Activated naive CD8-positive, alpha-beta T cell treated with anti-CD3 and anti-CD28 coated beads for 36 hours (primary cell): ENCODE measurements around the gene TTC9B. TPM values are rescaled to one million over a fixed set of nuclear protein-coding genes. Genes with fewer than 3 reads are reported as not detected.
"Not testable (repeated sequence)": the region's sequence is repeated elsewhere in the genome, so short reads cannot be mapped to it uniquely, and the experiment has no call there.

Experiments used
- DNase-seq: peaks from one replicate; pipeline ENCODE4 v3.0.0; 2021
- H3K27ac Mint-ChIP-seq: one replicate; pipeline ENCODE4 v1.8.0; 2022; ENCODE audit warnings: mild to moderate bottlenecking, moderate library complexity, mixed read lengths
- H3K27me3 Mint-ChIP-seq: one replicate; pipeline ENCODE4 v1.8.0; 2022; ENCODE audit warnings: mild to moderate bottlenecking, mixed read lengths
- H3K36me3 Mint-ChIP-seq: one replicate; pipeline ENCODE4 v1.8.0; 2021; ENCODE audit warnings: mild to moderate bottlenecking, mixed read lengths
- H3K4me1 Mint-ChIP-seq: one replicate; pipeline ENCODE4 v1.8.0; 2021; ENCODE audit warnings: mixed read lengths
- H3K4me3 Mint-ChIP-seq: one replicate; pipeline ENCODE4 v1.8.0; 2022; ENCODE audit warnings: mild to moderate bottlenecking, moderate library complexity, mixed read lengths
- H3K9me3 Mint-ChIP-seq: one replicate; pipeline ENCODE4 v1.8.0; 2022; ENCODE audit warnings: mixed read lengths
- total RNA-seq, 2 experiments: library from RNA; stranded (reverse); gene quantifications; one replicate each; pipeline ENCODE4 v1.2.3, GENCODE V29; 2021

The TTC9B gene
- total RNA-seq, 2 experiments from 2014 or later, result not detected

GRCh38 chr19:40231544-40232424 lies 13.6 kb upstream of the TTC9B start:
- no peak overlapping the region for H3K4me3 Mint-ChIP-seq
- no peaks in the 10 kb centered on the region for H3K36me3 Mint-ChIP-seq
- peaks cover 21% of the 10 kb centered on the region for H3K4me1 Mint-ChIP-seq
- H3K9me3 Mint-ChIP-seq, result no peaks in the 10 kb centered on the region
- H3K27ac Mint-ChIP-seq, result no peak overlapping the region
- H3K27me3 Mint-ChIP-seq, result peaks cover 12% of the 10 kb centered on the region
- no peak for DNase-seq

DNA sequence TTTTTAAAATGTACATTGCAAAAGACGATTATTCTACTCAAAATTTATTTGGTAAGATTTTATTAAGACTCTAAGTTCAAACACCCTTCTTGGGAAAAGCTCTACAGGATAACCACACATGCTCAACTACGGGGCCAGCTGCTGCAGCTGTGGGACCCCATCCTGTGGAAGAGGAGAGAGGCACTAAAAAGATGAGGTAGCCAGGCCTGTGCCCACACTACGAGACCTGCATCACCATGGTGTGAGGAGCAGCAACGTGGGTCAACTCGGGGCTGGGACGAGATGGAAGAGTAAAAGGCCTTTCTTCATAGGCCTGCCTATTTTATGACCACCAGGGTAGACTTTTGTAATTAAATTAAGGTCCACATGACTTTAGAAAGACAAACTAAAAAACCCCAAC lies 12.9 kb upstream of the TTC9B start:
- no peaks in the 10 kb centered on the region for H3K9me3 Mint-ChIP-seq
- H3K36me3 Mint-ChIP-seq, result no peaks in the 10 kb centered on the region

DNA sequence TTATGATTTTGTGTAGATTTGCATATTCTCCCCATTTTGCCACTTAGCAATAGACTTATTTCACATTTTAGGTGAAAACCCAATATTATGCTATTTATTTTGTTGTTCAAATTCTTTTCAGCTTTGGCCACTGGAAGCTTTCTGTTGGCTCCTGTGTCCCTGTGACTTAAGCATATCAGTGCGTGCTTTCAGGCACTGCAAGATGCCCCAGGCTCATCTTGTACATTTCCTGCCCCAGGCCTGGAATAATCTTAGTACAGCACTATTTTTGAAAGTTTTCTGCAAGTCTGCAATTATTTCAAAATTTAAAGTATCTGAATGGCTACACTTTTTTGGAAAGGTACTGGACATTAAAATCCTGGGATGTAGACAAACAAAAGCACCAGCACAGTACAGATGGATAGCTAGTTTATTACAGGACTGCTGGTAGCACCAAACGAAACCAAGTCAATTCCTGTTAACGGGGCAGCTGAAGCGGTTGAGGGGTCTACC lies 11.8 kb upstream of the TTC9B start:
- Mint-ChIP-seq H3K4me1 (peaks cover 31% of the 10 kb centered on the region), H3K4me3 (no peak overlapping the region), H3K9me3 (no peaks in the 10 kb centered on the region), H3K27me3 (peaks cover 30% of the 10 kb centered on the region), H3K36me3 (no peaks in the 10 kb centered on the region), H3K27ac (no peak overlapping the region)
- no peak for DNase-seq

More for the DNA sequence above, 12.9 kb upstream of the TTC9B start:
- no peak overlapping the region for H3K27ac Mint-ChIP-seq
- no peak overlapping the region for H3K4me3 Mint-ChIP-seq
- peaks cover 19% of the 10 kb centered on the region for H3K27me3 Mint-ChIP-seq
- peaks cover 24% of the 10 kb centered on the region for H3K4me1 Mint-ChIP-seq
- DNase-seq, result no peak

GRCh38 chr19:40229484-40229883 lies 11.3 kb upstream of the TTC9B start:
- no peak for DNase-seq
- Mint-ChIP-seq H3K4me1 (peaks cover 31% of the 10 kb centered on the region), H3K27ac (no peak overlapping the region), H3K27me3 (peaks cover 34% of the 10 kb centered on the region), H3K4me3 (no peak overlapping the region), H3K36me3 (no peaks in the 10 kb centered on the region), H3K9me3 (no peaks in the 10 kb centered on the region)

GRCh38 chr19:40228863-40229262 lies 10.7 kb upstream of the TTC9B start:
- Mint-ChIP-seq H3K4me1 (peaks cover 31% of the 10 kb centered on the region), H3K27ac (no peak overlapping the region), H3K4me3 (no peak overlapping the region), H3K9me3 (no peaks in the 10 kb centered on the region), H3K36me3 (no peaks in the 10 kb centered on the region), H3K27me3 (peaks cover 41% of the 10 kb centered on the region)
- no peak for DNase-seq

GRCh38 chr19:40228346-40228745 lies 10.2 kb upstream of the TTC9B start:
- H3K9me3 Mint-ChIP-seq, result no peaks in the 10 kb centered on the region
- peaks cover 46% of the 10 kb centered on the region for H3K27me3 Mint-ChIP-seq
- no peak for DNase-seq
- H3K36me3 Mint-ChIP-seq, result no peaks in the 10 kb centered on the region
- H3K4me3 Mint-ChIP-seq, result no peak overlapping the region
- H3K4me1 Mint-ChIP-seq, result peaks cover 31% of the 10 kb centered on the region
- H3K27ac Mint-ChIP-seq, result no peak overlapping the region

- H3K9me3 Mint-ChIP-seq, result peaks cover 2% of the 10 kb centered on the region
- peak overlapping the region; percentile 15 for H3K4me3 Mint-ChIP-seq
- no peak for DNase-seq
- peaks cover 34% of the 10 kb centered on the region for H3K4me1 Mint-ChIP-seq
- peaks cover 64% of the 10 kb centered on the region for H3K27me3 Mint-ChIP-seq
- no peaks in the 10 kb centered on the region for H3K36me3 Mint-ChIP-seq
- H3K27ac Mint-ChIP-seq, result no peak overlapping the region
These were observed 7.5 kb upstream of the TTC9B start for GRCh38 chr19:40225440-40226305.

- Mint-ChIP-seq H3K27ac (no peak overlapping the region), H3K4me3 (no peak overlapping the region), H3K4me1 (peaks cover 28% of the 10 kb centered on the region), H3K9me3 (peaks cover 2% of the 10 kb centered on the region), H3K36me3 (no peaks in the 10 kb centered on the region), H3K27me3 (peaks cover 73% of the 10 kb centered on the region)
- DNase-seq, result no peak
These were observed 6.4 kb upstream of the TTC9B start for GRCh38 chr19:40224342-40225150.

- DNase-seq, result peak; percentile 37
- H3K27me3 Mint-ChIP-seq, result peaks cover 85% of the 10 kb centered on the region
- no peak overlapping the region for H3K4me3 Mint-ChIP-seq
- H3K27ac Mint-ChIP-seq, result no peak overlapping the region
- H3K4me1 Mint-ChIP-seq, result peaks cover 19% of the 10 kb centered on the region
- H3K9me3 Mint-ChIP-seq, result peaks cover 2% of the 10 kb centered on the region
- H3K36me3 Mint-ChIP-seq, result no peaks in the 10 kb centered on the region
These were observed 5.1 kb upstream of the TTC9B start for GRCh38 chr19:40223135-40223822.

DNA sequence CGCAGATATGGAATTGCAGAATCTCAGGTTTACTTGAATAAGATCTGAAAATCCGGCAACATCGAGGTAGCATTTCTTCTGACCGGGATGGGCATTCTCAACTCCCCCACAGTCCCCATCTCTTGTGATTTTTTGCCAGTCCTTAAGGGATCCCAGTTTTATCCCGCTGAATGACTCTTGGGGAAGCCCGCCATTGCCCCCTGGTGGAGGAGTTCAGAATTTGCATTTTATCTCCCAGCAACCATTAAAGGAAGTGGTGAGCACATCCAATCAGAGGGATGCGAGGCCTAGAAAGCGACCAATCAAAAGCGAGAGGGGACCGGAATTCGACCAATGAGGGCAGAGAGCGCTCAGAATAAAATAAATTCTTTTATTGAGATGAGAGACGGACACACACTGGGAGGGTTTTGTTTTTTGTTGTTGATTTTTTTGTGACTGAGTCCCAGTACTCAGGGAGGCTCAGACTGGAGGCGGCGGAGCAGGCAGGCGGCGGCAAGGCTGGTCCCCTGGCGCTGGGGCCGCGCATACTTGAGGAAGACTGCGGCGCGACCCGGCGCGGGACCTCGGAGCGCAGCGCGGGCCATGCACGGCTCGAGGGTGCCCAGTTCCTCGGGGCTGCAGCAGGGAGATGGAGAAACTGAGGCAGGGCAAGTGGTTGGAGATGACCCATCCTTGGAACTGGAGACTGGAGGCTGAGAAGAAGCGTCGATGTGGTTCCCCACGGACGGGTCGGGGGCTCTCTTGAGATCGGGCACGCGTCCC lies 3.9 kb upstream of the TTC9B start:
- Mint-ChIP-seq H3K9me3 (peaks cover 2% of the 10 kb centered on the region), H3K27ac (no peak overlapping the region), H3K4me1 (peaks cover 15% of the 10 kb centered on the region), H3K4me3 (no peak overlapping the region), H3K27me3 (peaks cover 88% of the 10 kb centered on the region), H3K36me3 (no peaks in the 10 kb centered on the region)
- peak; percentile 69 for DNase-seq

DNA sequence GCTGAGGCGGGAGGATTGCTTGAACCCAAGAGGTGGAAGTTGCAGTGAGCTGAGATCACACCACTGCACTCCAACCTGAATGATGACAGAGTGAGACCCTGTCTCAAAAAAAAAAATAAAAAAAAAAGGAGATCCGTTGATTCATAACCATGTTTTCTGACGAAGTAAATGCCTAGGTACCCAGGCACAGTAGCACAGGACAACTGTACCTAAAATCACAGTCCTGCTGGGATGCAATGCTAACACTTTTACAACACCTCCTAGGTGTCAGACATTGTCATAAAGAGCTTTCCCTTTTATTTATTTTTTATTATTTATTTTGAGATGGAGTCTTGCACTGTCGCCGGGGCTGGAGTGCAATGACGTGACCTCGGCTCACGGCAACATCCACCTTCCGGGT lies 2.5 kb upstream of the TTC9B start:
- H3K36me3 Mint-ChIP-seq, result no peaks in the 10 kb centered on the region
- peaks cover 13% of the 10 kb centered on the region for H3K4me1 Mint-ChIP-seq
- H3K27me3 Mint-ChIP-seq, result peaks cover 87% of the 10 kb centered on the region
- H3K9me3 Mint-ChIP-seq, result peaks cover 2% of the 10 kb centered on the region
- no peak overlapping the region for H3K4me3 Mint-ChIP-seq
- no peak for DNase-seq
- H3K27ac Mint-ChIP-seq, result no peak overlapping the region

GRCh38 chr19:40219721-40220276 lies 1.6 kb upstream of the TTC9B start:
- peak overlapping the region; percentile 9 for H3K4me3 Mint-ChIP-seq
- H3K27ac Mint-ChIP-seq, result no peak overlapping the region
- DNase-seq, result no peak
- peaks cover 78% of the 10 kb centered on the region for H3K27me3 Mint-ChIP-seq
- H3K4me1 Mint-ChIP-seq, result peaks cover 10% of the 10 kb centered on the region
- H3K36me3 Mint-ChIP-seq, result no peaks in the 10 kb centered on the region
- peaks cover 2% of the 10 kb centered on the region for H3K9me3 Mint-ChIP-seq

GRCh38 chr19:40219029-40219428 lies 845 bp upstream of the TTC9B start:
- not testable (repeated sequence) for DNase-seq, H3K36me3 Mint-ChIP-seq, H3K4me3 Mint-ChIP-seq, H3K4me1 Mint-ChIP-seq, H3K27ac Mint-ChIP-seq, H3K9me3 Mint-ChIP-seq
- H3K27me3 Mint-ChIP-seq, result peaks cover 70% of the 10 kb centered on the region
